GM06990 (cell line): ENCODE measurements around the gene ANKS1A.

Source experiments
- DNase-seq: peaks from one replicate; pipeline ENCODE4 v3.0.0-alpha.2; 2011; ENCODE audit not compliant: insufficient read length; ENCODE audit errors: extremely low read depth
- H3K27me3 ChIP-seq: replicated peaks from 2 replicates; pipeline ENCODE4 v1.6.0; 2011; ENCODE audit warnings: low read length; ENCODE audit not compliant: control insufficient read depth, insufficient read depth
- H3K36me3 ChIP-seq: 2 replicates; pipeline ENCODE4 v1.5.1; 2011; ENCODE audit warnings: low read length; ENCODE audit not compliant: control insufficient read depth, insufficient read depth
- H3K4me3 ChIP-seq: replicated peaks from 2 replicates; pipeline ENCODE4 v1.5.1; 2011; ENCODE audit warnings: low read depth, mild to moderate bottlenecking, control low read depth, low read length
- TF ChIP-seq, protein P1 (sequence below): IDR thresholded peaks from 2 replicates; pipeline ENCODE4 v1.5.1; 2011; ENCODE audit warnings: low read length, control low read depth, mild to moderate bottlenecking, inconsistent platforms; ENCODE audit not compliant: insufficient read depth, poor library complexity, severe bottlenecking

The ANKS1A gene

DNA sequence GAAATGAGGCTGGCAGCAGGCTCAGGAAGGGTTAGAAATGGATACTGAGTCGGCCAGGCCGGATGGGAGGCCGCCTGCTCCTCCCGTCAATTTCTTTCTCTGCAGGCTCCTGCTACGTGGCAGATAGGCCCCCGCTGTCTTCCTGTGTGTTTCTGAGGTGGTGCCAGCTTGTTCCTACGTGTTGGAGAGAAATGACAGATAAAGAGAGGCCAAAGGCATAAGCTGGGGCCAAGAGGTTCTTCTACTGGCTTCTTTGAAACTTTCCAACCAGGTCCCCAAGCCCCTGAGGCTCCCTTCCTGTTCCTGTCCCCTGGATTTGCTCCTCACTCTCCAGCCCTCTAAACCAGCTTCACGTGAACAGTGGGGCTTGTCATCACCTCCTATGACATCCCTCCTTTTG is 175.2 kb downstream of the ANKS1A start:
- TF ChIP-seq, protein P1, sequence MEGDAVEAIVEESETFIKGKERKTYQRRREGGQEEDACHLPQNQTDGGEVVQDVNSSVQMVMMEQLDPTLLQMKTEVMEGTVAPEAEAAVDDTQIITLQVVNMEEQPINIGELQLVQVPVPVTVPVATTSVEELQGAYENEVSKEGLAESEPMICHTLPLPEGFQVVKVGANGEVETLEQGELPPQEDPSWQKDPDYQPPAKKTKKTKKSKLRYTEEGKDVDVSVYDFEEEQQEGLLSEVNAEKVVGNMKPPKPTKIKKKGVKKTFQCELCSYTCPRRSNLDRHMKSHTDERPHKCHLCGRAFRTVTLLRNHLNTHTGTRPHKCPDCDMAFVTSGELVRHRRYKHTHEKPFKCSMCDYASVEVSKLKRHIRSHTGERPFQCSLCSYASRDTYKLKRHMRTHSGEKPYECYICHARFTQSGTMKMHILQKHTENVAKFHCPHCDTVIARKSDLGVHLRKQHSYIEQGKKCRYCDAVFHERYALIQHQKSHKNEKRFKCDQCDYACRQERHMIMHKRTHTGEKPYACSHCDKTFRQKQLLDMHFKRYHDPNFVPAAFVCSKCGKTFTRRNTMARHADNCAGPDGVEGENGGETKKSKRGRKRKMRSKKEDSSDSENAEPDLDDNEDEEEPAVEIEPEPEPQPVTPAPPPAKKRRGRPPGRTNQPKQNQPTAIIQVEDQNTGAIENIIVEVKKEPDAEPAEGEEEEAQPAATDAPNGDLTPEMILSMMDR, result no peak
- no peaks in the 10 kb centered on the region for H3K36me3 ChIP-seq
- no peak for DNase-seq
- no peak overlapping the region for H3K4me3 ChIP-seq
- H3K27me3 ChIP-seq, result no peaks in the 10 kb centered on the region

DNA sequence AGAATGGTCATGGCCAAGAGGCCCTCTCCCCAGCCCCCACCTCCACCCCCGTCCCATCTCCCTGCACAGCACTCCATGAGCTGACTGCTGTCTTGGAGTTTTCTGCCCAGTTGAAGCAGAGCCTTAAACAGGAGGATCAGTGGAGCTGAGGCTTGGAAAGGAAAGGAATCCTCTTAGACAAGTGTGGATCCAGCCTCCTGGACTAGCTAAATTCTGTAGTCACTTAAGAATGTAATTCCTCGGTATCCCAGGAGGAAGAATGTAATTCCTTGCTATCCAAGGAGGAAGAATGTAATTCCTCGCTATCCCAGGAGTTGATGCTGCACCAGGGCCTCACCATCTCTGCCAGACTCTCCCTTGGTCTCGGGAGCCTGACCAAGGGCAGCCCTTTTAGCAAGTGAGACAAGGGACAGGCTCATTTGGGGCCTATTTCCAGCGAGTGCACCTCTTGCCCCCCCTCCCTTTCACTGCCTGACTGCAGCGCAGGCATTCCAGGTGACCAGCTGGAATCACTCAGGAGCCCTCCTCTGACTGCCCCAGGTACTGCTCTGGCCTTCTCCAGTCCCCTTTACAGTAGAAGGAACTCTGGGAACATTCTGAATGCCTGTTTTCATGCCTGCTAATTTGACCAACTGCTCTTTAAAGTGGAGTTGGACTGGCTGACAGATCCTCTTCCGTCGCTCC is 175.8 kb downstream of the ANKS1A start:
- DNase-seq, result no peak
- H3K27me3 ChIP-seq, result no peaks in the 10 kb centered on the region
- no peaks in the 10 kb centered on the region for H3K36me3 ChIP-seq
- no peak overlapping the region for H3K4me3 ChIP-seq
- TF ChIP-seq, protein P1, result no peak

DNA sequence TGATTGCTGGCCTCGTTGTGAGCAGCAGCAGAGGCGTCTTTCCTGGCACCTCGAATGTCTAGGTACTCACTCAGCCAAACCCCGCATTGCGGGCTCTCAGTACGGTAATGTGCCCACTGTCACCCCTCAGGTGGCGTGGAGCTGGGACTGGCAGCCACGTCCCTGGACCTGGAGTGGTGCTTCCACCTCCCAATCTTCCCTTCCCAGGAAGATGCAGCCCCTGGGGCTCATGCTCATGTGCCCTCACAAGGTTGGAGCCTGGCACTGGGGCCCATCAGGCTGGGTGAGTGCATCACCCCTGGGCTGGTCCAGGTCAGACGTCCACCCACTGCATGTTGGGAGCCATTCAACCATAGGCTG is 176.4 kb downstream of the ANKS1A start:
- TF ChIP-seq, protein P1, result no peak
- Histone ChIP-seq H3K36me3 (no peaks in the 10 kb centered on the region), H3K27me3 (no peaks in the 10 kb centered on the region), H3K4me3 (no peak overlapping the region)
- no peak for DNase-seq

DNA sequence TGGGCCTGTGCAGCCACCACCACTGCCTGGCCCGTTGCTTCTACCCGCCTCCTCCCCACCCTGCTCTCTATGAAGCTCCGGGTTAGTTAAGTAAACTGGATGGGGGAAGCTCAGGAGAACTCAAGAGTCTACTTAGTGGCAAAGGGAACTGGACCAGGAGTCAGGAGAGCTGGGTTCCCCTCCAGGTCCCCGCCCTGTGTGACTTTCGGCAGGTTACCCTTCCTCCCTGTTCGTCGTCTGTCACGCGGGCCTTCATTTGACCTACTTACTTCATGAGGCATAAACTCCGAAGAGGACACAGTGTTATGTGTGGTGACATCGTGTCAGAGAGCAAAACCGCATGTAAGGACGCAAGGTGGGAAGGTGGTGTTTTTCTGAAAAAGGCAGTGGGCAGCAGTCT is 176.8 kb downstream of the ANKS1A start:
- no peak for DNase-seq
- TF ChIP-seq, protein P1, result no peak
- Histone ChIP-seq H3K27me3 (no peaks in the 10 kb centered on the region), H3K36me3 (no peaks in the 10 kb centered on the region), H3K4me3 (no peak overlapping the region)

DNA sequence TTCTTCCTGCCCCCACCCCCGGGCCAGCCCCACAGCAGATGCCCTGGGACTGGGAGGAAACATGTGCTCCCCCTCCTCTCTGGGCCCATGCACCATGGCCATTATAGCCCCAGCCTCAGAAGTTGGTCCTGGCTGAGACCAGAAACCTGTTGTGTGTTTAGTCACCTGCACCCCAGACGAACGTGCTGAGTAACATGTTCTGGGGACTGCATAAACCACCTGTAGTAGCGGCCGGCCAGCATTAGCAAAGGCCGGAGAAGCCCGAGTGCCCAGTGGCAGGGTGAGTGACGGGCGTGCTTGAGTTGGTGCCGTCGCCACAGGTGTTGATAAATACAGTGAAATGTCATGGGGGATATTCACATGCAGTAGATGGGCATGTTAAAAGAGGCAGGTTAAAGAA is 178.2 kb downstream of the ANKS1A start:
- no peak for DNase-seq
- no peaks in the 10 kb centered on the region for H3K36me3 ChIP-seq
- TF ChIP-seq, protein P1, result no peak
- H3K27me3 ChIP-seq, result no peaks in the 10 kb centered on the region
- H3K4me3 ChIP-seq, result no peak overlapping the region

DNA sequence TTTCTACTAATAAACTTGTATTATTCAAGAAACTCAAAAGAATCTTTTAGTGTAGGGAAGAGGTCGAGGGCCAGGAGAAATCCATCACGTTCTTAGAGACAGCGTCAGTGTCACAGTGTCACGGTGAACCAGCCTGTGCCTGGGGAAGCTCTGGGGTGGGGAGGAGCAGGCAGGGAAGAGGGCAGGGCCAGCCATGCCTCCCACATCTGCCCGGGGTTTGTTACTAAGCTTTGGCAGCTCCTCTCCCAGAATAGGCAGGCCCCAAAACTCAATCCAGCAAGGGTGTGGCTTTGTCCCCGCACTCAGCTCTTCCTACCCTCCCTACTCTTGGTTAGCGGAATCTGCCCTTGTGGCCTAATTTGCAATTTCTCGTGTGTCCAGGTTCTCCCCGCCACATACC is 179.2 kb downstream of the ANKS1A start:
- DNase-seq, result no peak
- no peaks in the 10 kb centered on the region for H3K27me3 ChIP-seq
- H3K4me3 ChIP-seq, result no peak overlapping the region
- H3K36me3 ChIP-seq, result no peaks in the 10 kb centered on the region; the same call in 1 of the 2 replicates
- TF ChIP-seq, protein P1, result no peak
